IMR-90 (cell line): ENCODE data around the gene NXPH2. TPM values are rescaled to one million over a fixed set of nuclear protein-coding genes. Genes with fewer than 3 reads are reported as not detected.

Experiments
- ATAC-seq: fragments of 200-7000 bp; cut with Tn5 transposase; 2 replicates; pipeline ENCODE4 v1.9.1; 2020; ENCODE audit warnings: low read depth, mild to moderate bottlenecking, moderate library complexity
- BruUV-seq: library from RNA; stranded (reverse); fragments of 400-500 nt; replicated peaks from 2 replicates; lab custom pipeline; 2021; lab: Mats Ljungman, UMichigan
- CTCF ChIA-PET: fragments of 300-600 bp; formaldehyde crosslinking; extraction: SDS; loops from one replicate; lab custom pipeline; 2021; ENCODE audit warnings: antibody characterized with exemption; lab: Yijun Ruan, JAX
- POLR2A ChIA-PET: fragments of 300-600 bp; sonication (Branson Sonifier 250); formaldehyde crosslinking; loops from one replicate; lab custom pipeline; 2022; ENCODE audit warnings: antibody characterized with exemption; ENCODE audit not compliant: unreplicated experiment; lab: Charles Lee
- DNase-seq: peaks from one replicate; pipeline ENCODE4 v3.0.0; 2013
- H2AFZ ChIP-seq: replicated peaks from 2 replicates; pipeline ENCODE3; 2013; ENCODE audit warnings: low read length, mild to moderate bottlenecking; ENCODE audit not compliant: poor library complexity
- H2AK5ac ChIP-seq: 2 replicates; pipeline ENCODE4 v1.6.1; 2013; ENCODE audit warnings: low read depth, low read length, inconsistent platforms
- H2AK9ac ChIP-seq: replicated peaks from 2 replicates; pipeline ENCODE3; 2013; ENCODE audit warnings: mild to moderate bottlenecking, low read depth, low read length, moderate library complexity; ENCODE audit not compliant: poor library complexity
- H2BK120ac ChIP-seq: 2 replicates; pipeline ENCODE4 v1.6.1; 2013; ENCODE audit warnings: low read depth, low read length, inconsistent platforms
- H2BK15ac ChIP-seq: 3 replicates; pipeline ENCODE4 v1.6.1; 2013; ENCODE audit warnings: low read depth, low read length, inconsistent platforms
- H2BK20ac ChIP-seq: 2 replicates; pipeline ENCODE4 v1.6.1; 2013; ENCODE audit warnings: low read depth, mild to moderate bottlenecking, inconsistent platforms, low read length, moderate library complexity
- H2BK5ac ChIP-seq: 2 replicates; pipeline ENCODE4 v1.6.1; 2013; ENCODE audit warnings: mild to moderate bottlenecking, low read depth, low read length, inconsistent platforms; ENCODE audit not compliant: poor library complexity, severe bottlenecking
- H3K14ac ChIP-seq: replicated peaks from 2 replicates; pipeline ENCODE4 v1.6.1; 2013; ENCODE audit warnings: low read depth, low read length, inconsistent platforms
- H3K18ac ChIP-seq: 2 replicates; pipeline ENCODE4 v1.6.1; 2013; ENCODE audit warnings: low read depth, low read length, control low read depth
- H3K23ac ChIP-seq: 2 replicates; pipeline ENCODE4 v1.6.1; 2013; ENCODE audit warnings: low read depth, low read length, inconsistent platforms
- H3K27ac ChIP-seq: 2 replicates; pipeline ENCODE4 v1.5.1; 2013; ENCODE audit warnings: mild to moderate bottlenecking, control low read depth, low read length; ENCODE audit not compliant: insufficient read depth
- H3K27me3 ChIP-seq: 2 replicates; pipeline ENCODE4 v1.6.1; 2013; ENCODE audit warnings: low read length; ENCODE audit not compliant: control insufficient read depth, insufficient read depth
- H3K36me3 ChIP-seq: 2 replicates; pipeline ENCODE4 v1.6.1; 2013; ENCODE audit warnings: low read length, mixed read lengths; ENCODE audit not compliant: control insufficient read depth, insufficient read depth
- H3K4ac ChIP-seq: 2 replicates; pipeline ENCODE4 v1.6.1; 2013; ENCODE audit warnings: low read depth, low read length, inconsistent platforms
- H3K4me1 ChIP-seq: 2 replicates; pipeline ENCODE4 v1.6.1; 2013; ENCODE audit warnings: low read length, mixed read lengths; ENCODE audit not compliant: control insufficient read depth, insufficient read depth
- H3K4me2 ChIP-seq: 2 replicates; pipeline ENCODE4 v1.6.1; 2013; ENCODE audit warnings: low read depth, mild to moderate bottlenecking, control low read depth, low read length, moderate library complexity
- H3K4me3 ChIP-seq: 2 replicates; pipeline ENCODE4 v1.5.1; 2013; ENCODE audit warnings: low read depth, mild to moderate bottlenecking, control low read depth, low read length, moderate library complexity; ENCODE audit not compliant: insufficient read depth
- H3K56ac ChIP-seq: 2 replicates; pipeline ENCODE4 v1.6.1; 2013; ENCODE audit warnings: low read length, inconsistent platforms; ENCODE audit not compliant: insufficient read depth; ENCODE audit errors: extremely low read depth
- H3K79me1 ChIP-seq, 2 experiments: 2 replicates each; pipeline ENCODE4 v1.6.1; 2013; ENCODE audit warnings: low read length in 2 of 2, inconsistent platforms in 1 of 2, low read depth in 1 of 2
- H3K9ac ChIP-seq: 2 replicates; pipeline ENCODE4 v1.6.1; 2013; ENCODE audit warnings: low read depth, low read length, control low read depth
- H3K9me1 ChIP-seq: 2 replicates; pipeline ENCODE4 v1.6.1; 2013; ENCODE audit warnings: low read length, inconsistent platforms; ENCODE audit not compliant: insufficient read depth
- H3K9me3 ChIP-seq: 2 replicates; pipeline ENCODE4 v1.6.1; 2013; ENCODE audit warnings: low read length; ENCODE audit not compliant: control insufficient read depth, insufficient read depth
- H4K20me1 ChIP-seq: 2 replicates; pipeline ENCODE4 v1.6.1; 2013; ENCODE audit warnings: low read length, inconsistent platforms; ENCODE audit not compliant: insufficient read depth
- H4K5ac ChIP-seq: 2 replicates; pipeline ENCODE4 v1.6.1; 2013; ENCODE audit warnings: mild to moderate bottlenecking, low read depth, low read length, control low read depth
- H4K8ac ChIP-seq, 2 experiments: 2 replicates each; pipeline ENCODE4 v1.6.1; 2013; ENCODE audit warnings: low read depth in 2 of 2, low read length in 2 of 2, control low read depth in 1 of 2, inconsistent platforms in 1 of 2
- H4K91ac ChIP-seq: 2 replicates; pipeline ENCODE4 v1.6.1; 2013; ENCODE audit warnings: low read depth, low read length, inconsistent platforms; ENCODE audit not compliant: insufficient read depth
- BHLHE40 ChIP-seq: fragments of 150-350 bp; IDR thresholded peaks from 2 replicates; pipeline ENCODE4 v1.6.1; 2016; ENCODE audit warnings: mild to moderate bottlenecking, low read depth, low read length
- FOS ChIP-seq: fragments of 150-350 bp; IDR thresholded peaks from 2 replicates; pipeline ENCODE4 v1.6.1; 2016; ENCODE audit warnings: low read depth, low read length
- RCOR1 ChIP-seq: IDR thresholded peaks from 2 replicates; pipeline ENCODE4 v1.6.1; 2012; ENCODE audit warnings: mild to moderate bottlenecking, low read length, improper control_type of control experiment; ENCODE audit not compliant: insufficient replicate concordance
- WGBS, 2 experiments: methylation state at CpG; one replicate each; pipeline versions ENCODE4 v1.1.5 to v1.1.7; 2013; ENCODE audit warnings: missing lambda C conversion rate in 2 of 2; ENCODE audit not compliant: insufficient read length in 1 of 2; ENCODE audit errors: extremely low coverage in 2 of 2; 5-methylcytosine and 5-hydroxymethylcytosine counted together
- dilution Hi-C: fragments of 300-500 bp; cut with HindIII; formaldehyde crosslinking; loops from one replicate; pipeline ENCODE4 v1.14.3; 2018; ENCODE audit warnings: low sequenced_read_pairs; ENCODE audit not compliant: unreplicated experiment
- in situ Hi-C: fragments of 300-500 bp; cut with MboI; formaldehyde crosslinking; loops from 3 replicates; pipeline ENCODE4 v1.14.3; 2019; ENCODE audit warnings: low sequenced_read_pairs, inconsistent platforms, mixed read lengths
- intact Hi-C: fragments of 100-400 bp; cut with micrococcal nuclease; formaldehyde crosslinking; loops from 2 replicates; pipeline ENCODE4 v1.10.0; 2022
- polyA plus RNA-seq, 3 experiments: library from polyadenylated mRNA; depleted of rRNA; stranded (reverse); fragments of >200 nt; gene quantifications; 2 replicates each; pipeline ENCODE4 v1.2.3, GENCODE V29; 2012; ENCODE audit warnings: low replicate concordance in 1 of 3
- total RNA-seq: library from RNA; depleted of rRNA; stranded (reverse); fragments of >200 nt; gene quantifications from 2 replicates; pipeline ENCODE4 v1.2.3, GENCODE V29; 2012
- TF ChIP-seq, protein P1 (sequence below): fragments of 150-350 bp; IDR thresholded peaks from 2 replicates; pipeline ENCODE4 v1.6.1; 2016; ENCODE audit warnings: low read depth, mild to moderate bottlenecking, low read length, moderate library complexity, borderline replicate concordance
- TF ChIP-seq, protein P2 (sequence below): fragments of 150-350 bp; IDR thresholded peaks from 2 replicates; pipeline ENCODE4 v1.6.1; 2017; ENCODE audit warnings: mild to moderate bottlenecking, antibody characterized with exemption, low read length, low read depth

The NXPH2 gene
- total and polyA plus RNA-seq, 2 of the 4 experiments (the other 2 are of a cell fraction) = not detected

GRCh38 chr2:138640921-138641676 is 139.1 kb downstream of the NXPH2 start:
- H3K23ac ChIP-seq = no peak overlapping the region

More at GRCh38 chr2:138640921-138641676, 139.1 kb downstream of the NXPH2 start:
- H3K14ac ChIP-seq = no peak overlapping the region
- CTCF ChIA-PET = no interaction called here
- in situ Hi-C loops = no loop called here
- no peak for DNase-seq
- H3K4ac ChIP-seq = no peak overlapping the region
- H4K5ac ChIP-seq = no peak overlapping the region
- H3K4me3 ChIP-seq = no peak overlapping the region
- dilution Hi-C loops = no loop called here
- intact Hi-C loops = no loop called here
- H4K20me1 ChIP-seq = no peaks in the 10 kb centered on the region
- H3K4me2 ChIP-seq = no peak overlapping the region
- no peak overlapping the region for H2BK20ac ChIP-seq
- no peak overlapping the region for H3K56ac ChIP-seq
- no peak overlapping the region for H2BK15ac ChIP-seq
- TF ChIP-seq FOS (no peak), BHLHE40 (no peak), RCOR1 (no peak)
- TF ChIP-seq, protein P1, sequence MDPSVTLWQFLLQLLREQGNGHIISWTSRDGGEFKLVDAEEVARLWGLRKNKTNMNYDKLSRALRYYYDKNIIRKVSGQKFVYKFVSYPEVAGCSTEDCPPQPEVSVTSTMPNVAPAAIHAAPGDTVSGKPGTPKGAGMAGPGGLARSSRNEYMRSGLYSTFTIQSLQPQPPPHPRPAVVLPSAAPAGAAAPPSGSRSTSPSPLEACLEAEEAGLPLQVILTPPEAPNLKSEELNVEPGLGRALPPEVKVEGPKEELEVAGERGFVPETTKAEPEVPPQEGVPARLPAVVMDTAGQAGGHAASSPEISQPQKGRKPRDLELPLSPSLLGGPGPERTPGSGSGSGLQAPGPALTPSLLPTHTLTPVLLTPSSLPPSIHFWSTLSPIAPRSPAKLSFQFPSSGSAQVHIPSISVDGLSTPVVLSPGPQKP = no peak
- TF ChIP-seq, protein P2, sequence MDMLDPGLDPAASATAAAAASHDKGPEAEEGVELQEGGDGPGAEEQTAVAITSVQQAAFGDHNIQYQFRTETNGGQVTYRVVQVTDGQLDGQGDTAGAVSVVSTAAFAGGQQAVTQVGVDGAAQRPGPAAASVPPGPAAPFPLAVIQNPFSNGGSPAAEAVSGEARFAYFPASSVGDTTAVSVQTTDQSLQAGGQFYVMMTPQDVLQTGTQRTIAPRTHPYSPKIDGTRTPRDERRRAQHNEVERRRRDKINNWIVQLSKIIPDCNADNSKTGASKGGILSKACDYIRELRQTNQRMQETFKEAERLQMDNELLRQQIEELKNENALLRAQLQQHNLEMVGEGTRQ = no peak
- no peaks in the 10 kb centered on the region for H3K9me3 ChIP-seq
- H2AK5ac ChIP-seq = no peak overlapping the region
- H3K4me1 ChIP-seq = no peaks in the 10 kb centered on the region
- H2BK5ac ChIP-seq = no peak overlapping the region
- no peak overlapping the region for H3K9ac ChIP-seq
- POLR2A ChIA-PET = no interaction called here
- no peak overlapping the region for H2AK9ac ChIP-seq
- no peak overlapping the region for H3K18ac ChIP-seq
- no peaks in the 10 kb centered on the region for H3K27me3 ChIP-seq
- BruUV-seq = no TSS peak
- no peak overlapping the region for H4K8ac ChIP-seq
- no peak for ATAC-seq
- H2BK120ac ChIP-seq = no peak overlapping the region
- H3K9me1 ChIP-seq = no peaks in the 10 kb centered on the region
- H3K36me3 ChIP-seq = no peaks in the 10 kb centered on the region
- 76% methylated on average over 5 of the region's 9 CpGs; no CpG with 5 or more reads in 1 of the 2 experiments for WGBS, 2 experiments
- H2AFZ ChIP-seq = no peak overlapping the region
- no peak overlapping the region for H4K91ac ChIP-seq
- H3K27ac ChIP-seq = no peak overlapping the region
- no peaks in the 10 kb centered on the region for H3K79me1 ChIP-seq
